EL (cell line): ENCODE data around the gene TMEM37.

ENCODE experiments used
- DNase-seq: peaks from one replicate; pipeline ENCODE4 v3.0.0-alpha.2; 2016

TMEM37 gene

GRCh38 chr2:119481501-119482455 is 50.1 kb downstream of the TMEM37 start:
- DNase-seq, result no peak

DNA sequence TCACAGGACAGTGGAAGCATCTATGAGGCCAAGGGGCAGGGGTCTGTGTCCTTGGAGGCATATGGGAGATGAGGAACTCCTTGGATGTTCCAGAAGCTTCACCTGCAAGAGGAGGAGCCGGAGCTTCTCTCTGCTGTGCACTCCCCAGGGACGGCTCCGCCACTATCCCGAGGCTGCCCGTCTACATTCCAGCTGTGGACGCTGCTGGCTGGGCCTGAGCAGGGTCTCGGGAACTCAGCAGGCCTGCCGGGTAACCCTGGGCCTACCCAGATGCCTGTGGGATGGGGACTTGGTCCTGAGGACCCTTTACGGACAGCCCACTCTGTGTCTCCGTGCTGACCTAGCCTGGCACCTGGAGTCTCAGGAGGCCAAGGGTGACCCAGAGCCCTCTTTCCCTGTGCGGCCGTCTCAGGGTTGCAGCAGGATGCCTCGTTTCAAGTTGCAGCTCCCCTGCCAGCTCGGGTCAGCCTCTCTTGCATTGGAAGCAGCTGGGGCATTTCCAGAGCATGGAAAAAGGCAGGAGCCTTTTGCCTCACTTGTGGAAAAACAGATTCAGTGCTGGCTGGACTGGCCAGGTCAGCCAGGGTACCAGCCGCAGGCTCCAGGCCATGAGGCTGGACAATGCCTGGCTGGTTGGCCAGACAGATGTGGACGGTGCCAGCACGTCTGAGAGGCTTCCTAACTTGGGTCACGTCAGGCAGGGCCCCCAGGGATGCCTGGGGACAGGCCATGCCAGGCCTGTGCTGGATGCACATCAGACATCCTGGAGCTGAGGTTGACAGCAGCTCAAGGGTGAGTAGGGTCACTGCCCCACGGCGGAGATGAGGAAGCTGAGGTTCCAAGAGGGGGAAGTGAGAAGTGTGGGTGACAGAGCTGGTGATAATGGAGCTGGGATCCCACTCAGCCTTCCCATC is 51.1 kb downstream of the TMEM37 start:
- DNase-seq, result no peak

- DNase-seq, result no peak
Measured at GRCh38 chr2:119483395-119483753, 51.7 kb downstream of the TMEM37 start.

DNA sequence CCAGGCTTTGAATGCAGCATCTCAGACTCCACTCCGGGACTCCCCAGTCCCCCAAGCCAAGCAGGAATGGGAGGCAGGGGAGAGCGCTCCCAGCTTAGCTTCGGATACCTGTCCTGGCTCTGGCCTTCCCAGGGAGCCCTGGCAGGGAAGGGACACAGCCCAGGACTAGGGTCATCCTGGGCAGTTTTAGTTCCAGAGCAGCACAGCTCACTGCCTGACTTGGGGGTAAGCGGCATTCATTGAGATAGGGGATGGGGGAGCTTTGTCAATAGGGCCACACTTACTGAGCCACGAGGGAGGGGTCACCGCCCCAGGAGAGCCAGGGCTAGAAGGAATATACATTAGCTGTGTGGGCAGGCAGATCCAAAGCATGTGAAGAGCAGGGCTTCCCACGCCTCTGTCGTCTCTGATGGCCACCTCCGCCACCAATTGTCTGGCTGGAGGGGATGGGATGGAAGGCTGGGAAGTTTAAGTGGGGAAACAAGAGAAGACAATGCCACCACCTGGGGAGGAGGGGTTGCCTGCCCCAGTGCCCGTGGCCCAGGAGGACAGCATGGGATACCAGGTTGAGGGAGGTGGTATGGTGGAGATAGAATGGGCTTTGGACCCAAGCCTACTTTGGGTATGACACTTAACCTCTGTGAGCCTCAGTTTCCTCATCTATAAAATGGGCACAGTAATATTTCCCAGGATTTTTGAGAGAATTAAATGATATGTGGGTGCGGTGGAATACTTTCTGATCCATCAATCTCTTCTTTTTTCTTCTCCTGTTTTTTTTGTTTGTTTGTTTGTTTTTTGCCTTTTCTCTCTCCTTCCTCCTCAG is 52.5 kb downstream of the TMEM37 start:
- DNase-seq, result no peak

GRCh38 chr2:119484834-119485233 is 53.2 kb downstream of the TMEM37 start:
- no peak for DNase-seq

GRCh38 chr2:119485336-119486110 is 53.9 kb downstream of the TMEM37 start:
- DNase-seq, result no peak

- no peak for DNase-seq
Measured at GRCh38 chr2:119486196-119486827, 54.7 kb downstream of the TMEM37 start.

DNA sequence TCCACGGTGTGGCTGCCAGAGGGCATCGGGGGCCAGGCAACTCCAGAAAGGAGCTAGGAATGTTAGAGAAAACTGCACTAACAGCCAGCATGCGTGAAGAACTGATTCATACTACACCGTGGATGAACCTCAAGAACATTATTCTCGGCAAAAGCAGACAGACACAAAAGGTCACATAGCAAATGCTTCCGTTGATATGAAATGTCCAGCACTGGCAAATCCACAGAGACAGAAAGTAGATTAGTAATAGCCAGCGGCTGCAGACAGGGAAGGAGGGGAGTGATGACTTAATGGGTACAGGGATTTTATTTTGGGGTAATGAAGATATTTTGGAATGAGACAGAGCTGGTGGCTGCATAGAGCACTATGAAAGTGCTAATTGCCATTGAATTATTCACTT is 55.2 kb downstream of the TMEM37 start:
- DNase-seq, result peak; percentile 58

DNA sequence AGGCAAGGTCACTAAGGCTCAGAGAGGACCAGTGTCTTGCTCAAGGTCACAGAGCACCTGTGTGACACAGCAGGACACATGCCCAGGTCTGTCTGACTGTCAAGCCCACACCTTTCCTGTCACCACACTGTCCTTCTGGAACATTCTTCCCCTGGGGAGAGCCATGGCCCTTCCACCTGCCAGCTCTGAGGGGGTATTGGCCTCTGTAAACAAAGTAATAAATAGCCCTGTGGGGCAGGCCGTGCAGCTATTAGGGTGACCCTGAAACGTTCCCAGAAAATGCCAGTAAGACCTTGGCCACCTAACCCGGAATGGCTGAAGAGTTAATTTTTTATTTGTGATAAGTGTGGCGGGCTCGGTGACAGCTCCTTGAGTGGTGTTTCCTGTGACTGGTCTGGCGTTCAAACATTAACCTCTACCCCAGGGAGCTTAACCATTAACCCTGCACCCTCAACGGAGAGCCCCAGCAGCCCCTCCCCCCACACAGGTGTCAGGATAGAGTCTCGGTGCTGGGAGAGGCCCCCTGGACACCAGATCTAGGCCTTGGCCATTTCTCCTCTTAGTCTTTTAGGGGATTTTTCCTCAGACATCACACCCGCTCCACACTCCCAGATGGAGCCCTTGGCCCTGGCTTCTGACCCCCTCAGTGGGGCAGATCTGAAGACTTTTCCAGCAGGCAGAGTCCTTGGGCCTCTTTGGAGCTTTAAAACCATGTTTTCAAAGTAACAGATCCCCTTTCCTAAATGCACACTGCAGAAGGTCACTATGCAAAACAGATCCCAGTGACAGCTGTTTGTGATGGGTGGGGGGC is 56.0 kb downstream of the TMEM37 start:
- no peak for DNase-seq
